Gastrocnemius medialis (tissue), 4 donors: ENCODE measurements around the gene ADGRD2.

ENCODE experiments used
- POLR2A ChIP-seq, 2 donors: fragments of 450-650 bp; IDR thresholded peaks; one replicate each; pipeline ENCODE4 v1.6.1; 2017; ENCODE audit warnings: antibody characterized with exemption in 2 of 2, mild to moderate bottlenecking in 2 of 2, moderate library complexity in 2 of 2
- TF ChIP-seq, protein P1 (sequence below), 5 experiments: fragments of 450-650 bp in 3 of 5; fragments of 200-600 bp in 2 of 5; sonication (generic) in 2 of 5; IDR thresholded peaks in 4 of 5; conservative IDR thresholded peaks in 1 of 5; 1 replicate in 4 of 5; 2 replicates in 1 of 5; pipeline ENCODE4 v1.5.1; 2016 to 2019; ENCODE audit warnings: antibody characterized with exemption in 5 of 5, mild to moderate bottlenecking in 3 of 5, moderate library complexity in 3 of 5

DNA sequence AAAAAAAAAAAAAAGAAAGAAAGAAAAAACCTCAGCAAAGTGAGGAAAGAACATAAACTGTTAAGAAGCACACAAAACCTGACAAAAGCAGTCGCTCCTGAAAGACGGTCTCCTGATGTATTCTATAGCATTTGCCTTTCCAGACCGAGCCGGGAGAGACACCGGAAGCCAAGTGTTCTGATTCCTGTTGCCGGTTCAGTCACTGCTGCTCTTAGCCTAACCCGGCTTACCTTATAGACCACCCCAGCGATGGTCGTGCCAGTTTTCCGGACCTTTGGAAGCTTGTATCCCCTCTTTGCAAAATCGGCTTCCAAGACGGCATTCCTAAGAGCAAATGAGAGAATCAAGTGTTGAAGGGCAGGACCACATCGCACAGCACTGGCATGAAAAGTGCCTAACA lies 35.6 kb upstream of the ADGRD2 start:
- TF ChIP-seq, protein P1, sequence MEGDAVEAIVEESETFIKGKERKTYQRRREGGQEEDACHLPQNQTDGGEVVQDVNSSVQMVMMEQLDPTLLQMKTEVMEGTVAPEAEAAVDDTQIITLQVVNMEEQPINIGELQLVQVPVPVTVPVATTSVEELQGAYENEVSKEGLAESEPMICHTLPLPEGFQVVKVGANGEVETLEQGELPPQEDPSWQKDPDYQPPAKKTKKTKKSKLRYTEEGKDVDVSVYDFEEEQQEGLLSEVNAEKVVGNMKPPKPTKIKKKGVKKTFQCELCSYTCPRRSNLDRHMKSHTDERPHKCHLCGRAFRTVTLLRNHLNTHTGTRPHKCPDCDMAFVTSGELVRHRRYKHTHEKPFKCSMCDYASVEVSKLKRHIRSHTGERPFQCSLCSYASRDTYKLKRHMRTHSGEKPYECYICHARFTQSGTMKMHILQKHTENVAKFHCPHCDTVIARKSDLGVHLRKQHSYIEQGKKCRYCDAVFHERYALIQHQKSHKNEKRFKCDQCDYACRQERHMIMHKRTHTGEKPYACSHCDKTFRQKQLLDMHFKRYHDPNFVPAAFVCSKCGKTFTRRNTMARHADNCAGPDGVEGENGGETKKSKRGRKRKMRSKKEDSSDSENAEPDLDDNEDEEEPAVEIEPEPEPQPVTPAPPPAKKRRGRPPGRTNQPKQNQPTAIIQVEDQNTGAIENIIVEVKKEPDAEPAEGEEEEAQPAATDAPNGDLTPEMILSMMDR (IDR thresholded peaks at IDR 0.05 in 4 of 5, conservative IDR thresholded peaks at IDR 0.05 in 1 of 5): no peak
- no peak for TF ChIP-seq POLR2A (IDR thresholded peaks at IDR 0.05)
